GM08714 (cell line): ENCODE measurements around the gene DNAH14.
"Not testable (repeated sequence)": the region's sequence is repeated elsewhere in the genome, so short reads cannot be mapped to it uniquely, and the experiment has no call there.

Experiments used
- H3K4me3 ChIP-seq: fragments of 200-500 bp; sonication (Bioruptor generic); 2 replicates; pipeline ENCODE4 v1.5.1; 2014; ENCODE audit warnings: mild to moderate bottlenecking, low read length, inconsistent platforms
- ZNF274 ChIP-seq: IDR thresholded peaks from 2 replicates; pipeline ENCODE4 v1.6.1; 2012; ENCODE audit warnings: mild to moderate bottlenecking, low read depth, low read length

The DNAH14 gene

GRCh38 chr1:224901087-224901810 is 28.2 kb upstream of the DNAH14 start:
- TF ChIP-seq ZNF274: no peak
- H3K4me3 ChIP-seq: no peak overlapping the region

DNA sequence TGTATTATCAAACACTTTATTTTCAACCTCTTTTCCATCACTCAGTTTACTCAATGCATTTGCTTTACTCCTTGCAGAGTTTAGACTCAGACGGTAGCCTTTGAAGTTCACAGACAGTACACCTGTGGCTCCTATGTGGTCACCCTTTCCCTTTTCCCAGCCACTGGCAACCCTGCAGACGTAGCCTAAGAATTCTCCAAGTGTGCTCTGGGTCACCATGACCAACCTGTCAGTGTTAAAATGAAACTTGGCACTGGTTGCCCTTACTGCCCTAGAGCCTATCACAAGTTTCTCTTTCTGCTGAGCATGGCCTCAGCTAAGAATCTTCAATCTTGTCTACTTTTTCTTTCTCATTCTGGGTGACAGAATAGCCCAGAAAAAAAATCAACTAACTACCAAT is 25.5 kb upstream of the DNAH14 start:
- no peak overlapping the region for H3K4me3 ChIP-seq
- TF ChIP-seq ZNF274: no peak

DNA sequence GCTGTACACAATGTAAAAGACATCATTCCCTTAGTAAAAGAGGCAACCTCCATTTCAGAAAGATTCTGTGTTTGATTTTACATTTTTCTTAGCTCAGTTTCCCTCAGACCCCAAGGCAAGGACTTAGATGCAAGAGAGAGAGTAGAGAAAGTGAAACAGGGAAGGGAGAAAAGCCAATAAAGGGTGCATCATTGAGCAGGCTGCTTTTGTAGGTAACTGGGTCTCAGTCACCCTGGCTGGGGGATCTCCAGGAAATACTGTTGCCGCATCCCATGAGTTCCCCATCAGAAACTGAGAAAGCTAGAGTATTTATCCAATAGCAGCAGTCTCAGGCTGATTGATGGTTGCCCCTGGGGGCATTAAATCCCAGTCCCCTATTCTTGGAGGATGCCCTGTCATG is 23.1 kb upstream of the DNAH14 start:
- TF ChIP-seq ZNF274: no peak
- no peak overlapping the region for H3K4me3 ChIP-seq

GRCh38 chr1:224911217-224911616 is 18.3 kb upstream of the DNAH14 start:
- no peak overlapping the region for H3K4me3 ChIP-seq
- TF ChIP-seq ZNF274: no peak

DNA sequence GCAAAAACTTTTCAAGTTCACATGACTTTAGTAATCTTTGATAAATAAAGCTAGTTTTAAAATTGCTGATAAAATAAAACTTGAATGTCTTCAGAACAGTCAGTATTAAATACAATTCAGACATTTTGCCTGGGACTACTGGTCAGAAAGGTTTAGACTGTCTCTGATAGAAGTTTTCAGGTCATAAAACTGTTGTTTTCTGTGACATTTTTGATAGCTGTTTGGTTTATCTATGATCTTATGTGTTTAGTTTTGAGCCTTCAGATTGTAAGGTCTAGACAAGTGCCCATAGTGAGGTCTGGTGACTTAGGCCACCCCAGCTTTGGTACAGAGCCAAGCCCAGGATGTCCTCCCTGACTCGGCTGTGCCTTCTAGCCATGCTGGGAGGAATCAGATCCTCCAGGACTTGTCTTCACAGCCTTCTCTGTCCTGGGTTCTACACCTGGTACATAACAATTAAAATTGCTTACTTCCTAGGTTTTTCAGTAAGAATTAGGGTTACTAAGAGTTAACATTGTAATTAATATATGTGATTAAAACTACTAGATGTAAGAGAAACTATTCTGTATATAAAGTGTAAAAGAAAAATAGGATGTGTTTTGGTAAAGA is 15.1 kb upstream of the DNAH14 start:
- TF ChIP-seq ZNF274: no peak
- no peak overlapping the region for H3K4me3 ChIP-seq

- no peak for TF ChIP-seq ZNF274
- no peak overlapping the region for H3K4me3 ChIP-seq
Measured at GRCh38 chr1:224919508-224919907, 10.0 kb upstream of the DNAH14 start.

- TF ChIP-seq ZNF274: no peak
- no peak overlapping the region for H3K4me3 ChIP-seq
Measured at GRCh38 chr1:224920930-224921329, 8.5 kb upstream of the DNAH14 start.

DNA sequence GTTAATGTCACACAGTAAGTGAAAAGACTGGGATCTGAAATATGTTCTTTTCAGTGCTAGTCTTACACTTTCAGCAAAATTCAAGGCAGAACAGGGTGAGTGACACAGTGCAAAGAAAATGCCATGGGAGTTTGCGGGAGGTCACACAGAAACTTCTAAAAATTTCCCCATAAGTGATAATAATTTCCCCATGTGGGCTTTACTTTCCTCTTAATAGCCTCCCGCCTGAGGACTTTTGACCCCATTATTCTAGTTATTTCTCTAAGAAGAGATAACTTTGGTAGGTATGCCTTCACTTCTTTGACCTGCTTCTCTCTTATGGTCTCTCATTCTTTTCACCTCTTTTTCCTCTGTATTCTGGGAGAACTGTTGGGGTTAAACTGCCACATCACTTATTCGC is 8.1 kb upstream of the DNAH14 start:
- TF ChIP-seq ZNF274: no peak

GRCh38 chr1:224922404-224923164 is 6.9 kb upstream of the DNAH14 start:
- no peak for TF ChIP-seq ZNF274
- no peak overlapping the region for H3K4me3 ChIP-seq

More for the DNA sequence above, 8.1 kb upstream of the DNAH14 start:
- H3K4me3 ChIP-seq: no peak overlapping the region

- no peak for TF ChIP-seq ZNF274
- H3K4me3 ChIP-seq: no peak overlapping the region
Measured at GRCh38 chr1:224923726-224924125, 5.7 kb upstream of the DNAH14 start.

DNA sequence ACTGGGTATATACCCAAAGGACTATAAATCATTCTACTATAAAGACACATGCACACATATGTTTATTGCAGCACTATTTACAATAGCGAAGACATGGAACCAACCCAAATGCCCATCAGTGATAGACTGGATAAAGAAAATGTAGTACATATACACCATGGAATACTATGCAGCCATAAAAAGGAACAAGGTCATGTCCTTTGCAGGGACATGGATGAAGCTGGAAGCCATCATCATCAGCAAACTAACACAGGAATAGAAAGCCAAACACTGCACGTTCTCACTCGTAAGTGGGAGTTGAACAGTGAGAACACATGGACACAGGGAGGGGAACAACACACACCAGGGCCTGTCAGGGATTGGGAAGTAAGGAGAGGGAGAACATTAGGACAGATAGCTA is 1.8 kb upstream of the DNAH14 start:
- H3K4me3 ChIP-seq: not testable (repeated sequence)

DNA sequence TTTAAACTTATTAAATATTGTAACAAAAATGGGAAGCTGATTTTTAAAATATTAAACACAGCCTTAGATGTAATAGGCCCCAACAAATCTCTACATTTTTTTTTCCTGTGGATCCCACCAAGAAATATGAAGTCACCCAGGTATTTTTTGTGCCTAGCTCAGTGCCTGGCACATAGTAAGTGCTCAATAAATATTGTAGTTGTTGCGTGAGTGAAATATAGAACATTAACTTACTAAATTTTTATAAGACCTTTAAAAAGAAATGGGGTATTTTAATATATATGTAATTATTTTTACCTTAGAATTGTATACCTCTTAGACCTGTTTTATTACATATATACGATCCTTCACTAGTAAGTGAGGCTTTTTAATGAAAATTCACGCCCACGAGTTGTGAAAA is 569 bp upstream of the DNAH14 start:
- TF ChIP-seq ZNF274: no peak
- peak overlapping the region; percentile 60; the same call in 1 of the 2 replicates for H3K4me3 ChIP-seq

DNA sequence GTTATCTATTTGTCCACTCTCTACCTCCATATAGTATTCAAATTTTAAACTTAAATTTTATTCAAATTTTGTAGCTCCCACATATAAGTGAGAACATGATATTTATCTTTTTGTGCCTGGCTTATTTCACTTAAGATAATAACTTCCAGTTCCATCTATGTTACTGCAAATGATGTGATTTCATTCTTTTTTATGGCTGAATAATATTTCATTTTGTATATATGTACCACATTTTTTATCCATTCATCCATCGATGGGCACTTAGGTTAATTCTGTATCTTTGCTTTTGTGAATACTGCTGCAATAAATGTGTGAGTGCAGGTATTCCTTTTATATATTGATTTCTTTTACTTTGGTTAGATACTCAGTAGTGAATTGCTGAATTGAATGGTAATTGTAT is 2.1 kb downstream of the DNAH14 start:
- no peak overlapping the region for H3K4me3 ChIP-seq
- TF ChIP-seq ZNF274: no peak

DNA sequence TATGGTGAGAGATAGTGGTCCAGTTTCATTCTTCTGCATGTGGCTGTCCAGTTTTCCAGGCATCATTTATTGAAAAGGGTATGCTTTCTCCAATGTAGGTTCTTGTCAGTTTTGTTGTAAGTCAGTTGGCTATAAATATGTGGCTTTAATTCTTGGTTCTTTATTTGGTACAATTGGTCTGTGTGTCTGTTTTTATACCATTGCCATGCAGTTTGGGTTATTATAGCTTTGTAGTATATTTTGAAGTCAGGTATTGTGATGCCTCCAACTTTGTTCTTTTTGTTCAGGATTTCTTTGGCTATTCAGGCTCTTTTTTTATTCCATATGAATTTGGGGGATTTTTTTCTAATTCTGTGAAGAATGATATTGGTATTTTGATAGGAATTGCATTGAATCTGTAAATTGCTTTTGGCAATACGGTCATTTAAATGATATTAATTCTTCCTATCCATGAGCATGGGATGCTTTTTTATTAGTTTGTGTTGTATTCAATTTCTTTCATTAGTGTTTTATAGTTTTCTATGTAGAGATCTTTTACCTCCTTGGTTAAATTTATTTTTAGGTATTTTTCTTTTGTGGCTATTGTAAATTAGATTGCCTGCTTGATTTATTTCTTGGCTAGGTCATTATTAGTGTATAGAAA is 3.3 kb downstream of the DNAH14 start:
- TF ChIP-seq ZNF274: no peak

More for the DNA sequence above, 3.3 kb downstream of the DNAH14 start:
- H3K4me3 ChIP-seq: no peak overlapping the region
